WTC11 (cell line): ENCODE data around the gene TRAF7. TPM values are rescaled to one million over a fixed set of nuclear protein-coding genes. Genes with fewer than 3 reads are reported as not detected.

ENCODE experiments used
- ATAC-seq: fragments of 200-7000 bp; cut with Tn5 transposase; 2 replicates; pipeline ENCODE4 v1.10.0; 2021; ENCODE audit warnings: mild to moderate bottlenecking, moderate library complexity
- CTCF ChIA-PET: fragments of 300-600 bp; sonication (Branson Sonifier 250); formaldehyde crosslinking; loops from one replicate; lab custom pipeline; 2021; ENCODE audit warnings: antibody characterized with exemption; lab: Charles Lee
- POLR2A ChIA-PET: fragments of 350-600 bp; sonication (Branson Sonifier 250); formaldehyde crosslinking; loops from one replicate; lab custom pipeline; 2021; ENCODE audit warnings: antibody characterized with exemption; lab: Charles Lee
- DNase-seq: peaks from one replicate; pipeline ENCODE4 v3.0.0; 2021; ENCODE audit warnings: low spot score
- H3K27ac Mint-ChIP-seq: 2 replicates; pipeline ENCODE4 v1.8.0; 2021; ENCODE audit warnings: mixed read lengths
- H3K27me3 Mint-ChIP-seq: 2 replicates; pipeline ENCODE4 v1.8.0; 2021; ENCODE audit warnings: low read depth, mild to moderate bottlenecking, moderate library complexity, mixed read lengths
- H3K36me3 Mint-ChIP-seq: 2 replicates; pipeline ENCODE4 v1.8.0; 2021; ENCODE audit warnings: mixed read lengths
- H3K4me1 Mint-ChIP-seq: 2 replicates; pipeline ENCODE4 v1.8.0; 2022; ENCODE audit warnings: mixed read lengths
- H3K4me3 Mint-ChIP-seq: 2 replicates; pipeline ENCODE4 v1.8.0; 2021; ENCODE audit warnings: mild to moderate bottlenecking, moderate library complexity, mixed read lengths
- H3K9me3 Mint-ChIP-seq: 2 replicates; pipeline ENCODE4 v1.8.0; 2021; ENCODE audit warnings: mixed read lengths
- CREB1 ChIP-seq: sonication (generic); formaldehyde crosslinking; IDR thresholded peaks from 2 replicates; pipeline ENCODE4 v1.8.0; 2023; ENCODE audit warnings: mild to moderate bottlenecking, missing genetic modification reagents
- CREM ChIP-seq: sonication (generic); formaldehyde crosslinking; IDR thresholded peaks from 2 replicates; pipeline ENCODE4 v1.8.1; 2022; ENCODE audit warnings: mild to moderate bottlenecking, missing genetic modification reagents, moderate library complexity
- E2F5 ChIP-seq: sonication (generic); formaldehyde crosslinking; IDR thresholded peaks from 2 replicates; pipeline ENCODE4 v1.8.1; 2022; ENCODE audit warnings: mild to moderate bottlenecking, moderate library complexity, missing genetic modification reagents
- ETV6 ChIP-seq: sonication (generic); formaldehyde crosslinking; IDR thresholded peaks from 2 replicates; pipeline ENCODE4 v1.8.1; 2022; ENCODE audit warnings: mild to moderate bottlenecking, missing genetic modification reagents
- FOXP1 ChIP-seq: sonication (generic); formaldehyde crosslinking; IDR thresholded peaks from 2 replicates; pipeline ENCODE4 v1.8.0; 2022; ENCODE audit warnings: missing genetic modification reagents, mild to moderate bottlenecking, moderate library complexity, borderline replicate concordance
- GTF2I ChIP-seq: fragments of 250-450 bp; sonication (Bioruptor Pico); conservative IDR thresholded peaks from 2 replicates; pipeline ENCODE4 v1.4.0; 2021; ENCODE audit warnings: mild to moderate bottlenecking
- JUN ChIP-seq: sonication (generic); formaldehyde crosslinking; IDR thresholded peaks from 2 replicates; pipeline ENCODE4 v1.8.0; 2023; ENCODE audit warnings: mild to moderate bottlenecking, missing genetic modification reagents
- KAT7 ChIP-seq: sonication (generic); formaldehyde crosslinking; IDR thresholded peaks from 2 replicates; pipeline ENCODE4 v1.8.1; 2023; ENCODE audit warnings: missing genetic modification reagents, mild to moderate bottlenecking, borderline replicate concordance
- NFYB ChIP-seq: sonication (generic); formaldehyde crosslinking; conservative IDR thresholded peaks from 2 replicates; pipeline ENCODE4 v1.8.0; 2022; ENCODE audit warnings: low read depth, missing genetic modification reagents
- OVOL2 ChIP-seq: fragments of 250-450 bp; sonication (Bioruptor Pico); IDR thresholded peaks from 2 replicates; pipeline ENCODE4 v1.9.0; 2021; ENCODE audit warnings: mild to moderate bottlenecking, borderline replicate concordance
- SMAD4 ChIP-seq: sonication (generic); formaldehyde crosslinking; IDR thresholded peaks from 2 replicates; pipeline ENCODE4 v1.8.0; 2022; ENCODE audit warnings: mild to moderate bottlenecking, missing genetic modification reagents
- TCF7 ChIP-seq: sonication (generic); formaldehyde crosslinking; IDR thresholded peaks from 2 replicates; pipeline ENCODE4 v1.8.0; 2022; ENCODE audit warnings: mild to moderate bottlenecking, low read depth, missing genetic modification reagents, moderate library complexity
- TEAD4 ChIP-seq: sonication (generic); formaldehyde crosslinking; IDR thresholded peaks from 2 replicates; pipeline ENCODE4 v1.8.0; 2022; ENCODE audit warnings: mild to moderate bottlenecking, missing genetic modification reagents
- TP53 ChIP-seq: sonication (generic); formaldehyde crosslinking; IDR thresholded peaks from 2 replicates; pipeline ENCODE4 v1.8.1; 2023; ENCODE audit warnings: mild to moderate bottlenecking, missing genetic modification reagents
- ZBTB21 ChIP-seq: sonication (generic); formaldehyde crosslinking; IDR thresholded peaks from 2 replicates; pipeline ENCODE4 v1.8.1; 2023; ENCODE audit warnings: mild to moderate bottlenecking, missing genetic modification reagents, borderline replicate concordance
- ZNF138 ChIP-seq: sonication (generic); formaldehyde crosslinking; conservative IDR thresholded peaks from 2 replicates; pipeline ENCODE4 v1.8.1; 2022; ENCODE audit warnings: mild to moderate bottlenecking, moderate library complexity, missing genetic modification reagents
- ZNF416 ChIP-seq: fragments of 250-450 bp; sonication (Bioruptor Pico); IDR thresholded peaks from 2 replicates; pipeline ENCODE4 v1.9.0; 2021; ENCODE audit warnings: mild to moderate bottlenecking, inconsistent platforms
- ZNF671 ChIP-seq: fragments of 250-450 bp; sonication (Bioruptor Pico); IDR thresholded peaks from 2 replicates; pipeline ENCODE4 v1.8.0; 2021; ENCODE audit warnings: mild to moderate bottlenecking
- total RNA-seq: library from RNA; stranded (reverse); gene quantifications from 3 replicates; pipeline ENCODE4 v1.2.3, GENCODE V29; 2021
- TF ChIP-seq, protein P1 (sequence below): sonication (generic); formaldehyde crosslinking; IDR thresholded peaks from 2 replicates; pipeline ENCODE4 v1.8.1; 2023; ENCODE audit warnings: mild to moderate bottlenecking, missing genetic modification reagents, moderate library complexity
- TF ChIP-seq, protein P2 (sequence below): fragments of 250-450 bp; sonication (Bioruptor Pico); IDR thresholded peaks from 2 replicates; pipeline ENCODE4 v1.9.0; 2021; ENCODE audit warnings: moderate library complexity, mild to moderate bottlenecking, inconsistent platforms, borderline replicate concordance
- TF ChIP-seq, protein P3 (sequence below): sonication (generic); formaldehyde crosslinking; IDR thresholded peaks from 2 replicates; pipeline ENCODE4 v1.8.1; 2023; ENCODE audit warnings: mild to moderate bottlenecking, missing genetic modification reagents, moderate library complexity
- TF ChIP-seq, protein P4 (sequence below): sonication (generic); formaldehyde crosslinking; IDR thresholded peaks from 2 replicates; pipeline ENCODE4 v1.8.1; 2023; ENCODE audit warnings: mild to moderate bottlenecking, missing genetic modification reagents
- TF ChIP-seq, protein P5 (sequence below): fragments of 250-450 bp; sonication (Bioruptor Pico); IDR thresholded peaks from 2 replicates; pipeline ENCODE4 v1.9.0; 2021; ENCODE audit warnings: mild to moderate bottlenecking
- TF ChIP-seq, protein P6 (sequence below): sonication (generic); formaldehyde crosslinking; IDR thresholded peaks from 2 replicates; pipeline ENCODE4 v1.8.0; 2022; ENCODE audit warnings: mild to moderate bottlenecking, missing genetic modification reagents

TRAF7 gene
- total RNA-seq, 1 experiment from 2014 or later, result 148 TPM

DNA sequence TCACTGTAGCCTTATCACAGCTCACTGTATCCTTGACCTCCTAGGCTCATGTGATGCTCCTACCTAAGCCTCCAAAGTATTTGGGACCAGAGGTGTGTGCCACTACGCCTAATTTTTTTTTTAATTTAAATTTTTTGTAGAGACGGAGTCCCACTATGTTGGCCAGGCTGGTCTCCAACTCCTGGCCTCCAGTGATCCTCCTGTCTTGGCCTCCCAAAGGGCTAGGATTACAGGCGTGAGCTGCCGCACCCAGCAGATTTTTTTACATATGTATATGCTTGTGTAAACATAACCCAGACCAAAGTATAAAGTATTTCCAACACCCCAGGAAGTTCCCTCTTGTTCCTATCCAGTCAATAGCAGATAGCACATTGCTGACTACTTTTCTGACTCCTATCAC is 60.7 kb downstream of the TRAF7 start (continued):
- no peak for TF ChIP-seq OVOL2 (CRISPR knock-in tag)
- no peak for TF ChIP-seq TCF7 (CRISPR knock-in tag)
- TF ChIP-seq, protein P1, sequence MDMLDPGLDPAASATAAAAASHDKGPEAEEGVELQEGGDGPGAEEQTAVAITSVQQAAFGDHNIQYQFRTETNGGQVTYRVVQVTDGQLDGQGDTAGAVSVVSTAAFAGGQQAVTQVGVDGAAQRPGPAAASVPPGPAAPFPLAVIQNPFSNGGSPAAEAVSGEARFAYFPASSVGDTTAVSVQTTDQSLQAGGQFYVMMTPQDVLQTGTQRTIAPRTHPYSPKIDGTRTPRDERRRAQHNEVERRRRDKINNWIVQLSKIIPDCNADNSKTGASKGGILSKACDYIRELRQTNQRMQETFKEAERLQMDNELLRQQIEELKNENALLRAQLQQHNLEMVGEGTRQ, result no peak
- no peak for TF ChIP-seq TEAD4 (CRISPR knock-in tag)
- TF ChIP-seq FOXP1 (CRISPR knock-in tag), result no peak
- TF ChIP-seq TP53, result no peak
- TF ChIP-seq CREB1 (CRISPR knock-in tag), result no peak
- TF ChIP-seq, protein P2, sequence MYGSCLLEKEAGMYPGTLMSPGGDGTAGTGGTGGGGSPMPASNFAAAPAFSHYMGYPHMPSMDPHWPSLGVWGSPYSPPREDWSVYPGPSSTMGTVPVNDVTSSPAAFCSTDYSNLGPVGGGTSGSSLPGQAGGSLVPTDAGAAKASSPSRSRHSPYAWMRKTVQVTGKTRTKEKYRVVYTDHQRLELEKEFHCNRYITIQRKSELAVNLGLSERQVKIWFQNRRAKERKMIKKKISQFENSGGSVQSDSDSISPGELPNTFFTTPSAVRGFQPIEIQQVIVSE, result no peak
- TF ChIP-seq ZNF138 (CRISPR knock-in tag), result no peak

- Mint-ChIP-seq H3K4me3 (peak within 1 kb of the TSS; percentile 76), H3K4me1 (peaks cover 3% of the 10 kb centered on the region; the same call in 1 of the 2 replicates), H3K9me3 (no peaks in the 10 kb centered on the region), H3K36me3 (no peaks in the 10 kb centered on the region), H3K27me3 (no peaks in the 10 kb centered on the region), H3K27ac (no peak within 1 kb of the TSS; the same call in 1 of the 2 replicates)
- ChIA-PET POLR2A (interaction anchor here (0.8 to 1.1 kb wide), 2 partner anchors 9 to 71 kb away, joined by 3 to 4 read pairs; partner anchors contain the start of gene PGP), CTCF (interaction anchor here (0.6 to 2.0 kb wide), 6 partner anchors 9 to 527 kb away, joined by 3 to 11 read pairs (median 3); partner anchors contain the start of gene PGP)
- peak; percentile 100 for DNase-seq
- peak; percentile 97 for ATAC-seq
- TF ChIP-seq ZBTB21 (CRISPR knock-in tag) (peak; percentile 81; the same call in 1 of the 2 replicates), SMAD4 (no peak), FOXP1 (CRISPR knock-in tag) (no peak; the same call in 1 of the 2 replicates), JUN (CRISPR knock-in tag) (peak; percentile 42; the same call in 1 of the 2 replicates), E2F5 (CRISPR knock-in tag) (peak; percentile 76), ZNF671 (CRISPR knock-in tag) (no peak), NFYB (CRISPR knock-in tag) (0 out of 2 replicates have a peak, but pooled peaks have one; percentile 7), KAT7 (CRISPR knock-in tag) (no peak), CREM (CRISPR knock-in tag) (peak; percentile 97), CREB1 (CRISPR knock-in tag) (peak; percentile 54; the same call in 1 of the 2 replicates), GTF2I (CRISPR knock-in tag) (no peak), ZNF416 (CRISPR knock-in tag) (peak; percentile 87), ETV6 (CRISPR knock-in tag) (peak; percentile 89)
- TF ChIP-seq, protein P3, sequence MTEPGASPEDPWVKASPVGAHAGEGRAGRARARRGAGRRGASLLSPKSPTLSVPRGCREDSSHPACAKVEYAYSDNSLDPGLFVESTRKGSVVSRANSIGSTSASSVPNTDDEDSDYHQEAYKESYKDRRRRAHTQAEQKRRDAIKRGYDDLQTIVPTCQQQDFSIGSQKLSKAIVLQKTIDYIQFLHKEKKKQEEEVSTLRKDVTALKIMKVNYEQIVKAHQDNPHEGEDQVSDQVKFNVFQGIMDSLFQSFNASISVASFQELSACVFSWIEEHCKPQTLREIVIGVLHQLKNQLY (CRISPR knock-in tag), result 0 out of 2 replicates have a peak, but pooled peaks have one; percentile 10
- TF ChIP-seq, protein P4, sequence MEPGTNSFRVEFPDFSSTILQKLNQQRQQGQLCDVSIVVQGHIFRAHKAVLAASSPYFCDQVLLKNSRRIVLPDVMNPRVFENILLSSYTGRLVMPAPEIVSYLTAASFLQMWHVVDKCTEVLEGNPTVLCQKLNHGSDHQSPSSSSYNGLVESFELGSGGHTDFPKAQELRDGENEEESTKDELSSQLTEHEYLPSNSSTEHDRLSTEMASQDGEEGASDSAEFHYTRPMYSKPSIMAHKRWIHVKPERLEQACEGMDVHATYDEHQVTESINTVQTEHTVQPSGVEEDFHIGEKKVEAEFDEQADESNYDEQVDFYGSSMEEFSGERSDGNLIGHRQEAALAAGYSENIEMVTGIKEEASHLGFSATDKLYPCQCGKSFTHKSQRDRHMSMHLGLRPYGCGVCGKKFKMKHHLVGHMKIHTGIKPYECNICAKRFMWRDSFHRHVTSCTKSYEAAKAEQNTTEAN (CRISPR knock-in tag), result no peak
- TF ChIP-seq, protein P5, sequence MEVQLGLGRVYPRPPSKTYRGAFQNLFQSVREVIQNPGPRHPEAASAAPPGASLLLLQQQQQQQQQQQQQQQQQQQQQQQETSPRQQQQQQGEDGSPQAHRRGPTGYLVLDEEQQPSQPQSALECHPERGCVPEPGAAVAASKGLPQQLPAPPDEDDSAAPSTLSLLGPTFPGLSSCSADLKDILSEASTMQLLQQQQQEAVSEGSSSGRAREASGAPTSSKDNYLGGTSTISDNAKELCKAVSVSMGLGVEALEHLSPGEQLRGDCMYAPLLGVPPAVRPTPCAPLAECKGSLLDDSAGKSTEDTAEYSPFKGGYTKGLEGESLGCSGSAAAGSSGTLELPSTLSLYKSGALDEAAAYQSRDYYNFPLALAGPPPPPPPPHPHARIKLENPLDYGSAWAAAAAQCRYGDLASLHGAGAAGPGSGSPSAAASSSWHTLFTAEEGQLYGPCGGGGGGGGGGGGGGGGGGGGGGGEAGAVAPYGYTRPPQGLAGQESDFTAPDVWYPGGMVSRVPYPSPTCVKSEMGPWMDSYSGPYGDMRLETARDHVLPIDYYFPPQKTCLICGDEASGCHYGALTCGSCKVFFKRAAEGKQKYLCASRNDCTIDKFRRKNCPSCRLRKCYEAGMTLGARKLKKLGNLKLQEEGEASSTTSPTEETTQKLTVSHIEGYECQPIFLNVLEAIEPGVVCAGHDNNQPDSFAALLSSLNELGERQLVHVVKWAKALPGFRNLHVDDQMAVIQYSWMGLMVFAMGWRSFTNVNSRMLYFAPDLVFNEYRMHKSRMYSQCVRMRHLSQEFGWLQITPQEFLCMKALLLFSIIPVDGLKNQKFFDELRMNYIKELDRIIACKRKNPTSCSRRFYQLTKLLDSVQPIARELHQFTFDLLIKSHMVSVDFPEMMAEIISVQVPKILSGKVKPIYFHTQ (CRISPR knock-in tag), result no peak
- TF ChIP-seq, protein P2, result no peak
- TF ChIP-seq, protein P6, sequence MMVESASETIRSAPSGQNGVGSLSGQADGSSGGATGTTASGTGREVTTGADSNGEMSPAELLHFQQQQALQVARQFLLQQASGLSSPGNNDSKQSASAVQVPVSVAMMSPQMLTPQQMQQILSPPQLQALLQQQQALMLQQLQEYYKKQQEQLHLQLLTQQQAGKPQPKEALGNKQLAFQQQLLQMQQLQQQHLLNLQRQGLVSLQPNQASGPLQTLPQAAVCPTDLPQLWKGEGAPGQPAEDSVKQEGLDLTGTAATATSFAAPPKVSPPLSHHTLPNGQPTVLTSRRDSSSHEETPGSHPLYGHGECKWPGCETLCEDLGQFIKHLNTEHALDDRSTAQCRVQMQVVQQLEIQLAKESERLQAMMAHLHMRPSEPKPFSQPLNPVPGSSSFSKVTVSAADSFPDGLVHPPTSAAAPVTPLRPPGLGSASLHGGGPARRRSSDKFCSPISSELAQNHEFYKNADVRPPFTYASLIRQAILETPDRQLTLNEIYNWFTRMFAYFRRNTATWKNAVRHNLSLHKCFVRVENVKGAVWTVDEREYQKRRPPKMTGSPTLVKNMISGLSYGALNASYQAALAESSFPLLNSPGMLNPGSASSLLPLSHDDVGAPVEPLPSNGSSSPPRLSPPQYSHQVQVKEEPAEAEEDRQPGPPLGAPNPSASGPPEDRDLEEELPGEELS (CRISPR knock-in tag), result peak; percentile 89
Measured at GRCh38 chr16:2223221-2223941, 67.8 kb downstream of the TRAF7 start, which contains the start of gene E4F1. Gene E4F1 (plus strand): TSS chr16:2223591. CDS start chr16:2223614, 23 bp downstream.
